Nephron (organoid): ENCODE measurements around the gene PWWP2B.
A peak's percentile ranks its signal among the peaks of the same experiment; 100 is the strongest.

Experiments
- H3K27ac Mint-ChIP-seq, 3 experiments: 2 replicates each; pipeline ENCODE4 v1.8.0; 2020; ENCODE audit warnings: mixed read lengths in 3 of 3, mild to moderate bottlenecking in 2 of 3, moderate library complexity in 1 of 3
- H3K27me3 Mint-ChIP-seq: 2 replicates; pipeline ENCODE4 v1.8.0; 2021; ENCODE audit warnings: low read depth, mild to moderate bottlenecking, moderate library complexity, mixed read lengths
- H3K36me3 Mint-ChIP-seq: 2 replicates; pipeline ENCODE4 v1.8.0; 2020; ENCODE audit warnings: low read depth, mixed read lengths
- H3K4me1 Mint-ChIP-seq: 2 replicates; pipeline ENCODE4 v1.8.0; 2020; ENCODE audit warnings: mixed read lengths
- H3K4me3 Mint-ChIP-seq, 3 experiments: 2 replicates each; pipeline ENCODE4 v1.8.0; 2020; ENCODE audit warnings: mild to moderate bottlenecking in 3 of 3, mixed read lengths in 3 of 3, moderate library complexity in 2 of 3
- H3K9me3 Mint-ChIP-seq: 2 replicates; pipeline ENCODE4 v1.8.0; 2020; ENCODE audit warnings: mixed read lengths
- CTCF ChIP-seq, 3 experiments: fragments of 200-600 bp; sonication (generic); IDR thresholded peaks; one replicate each; pipeline ENCODE4 v1.5.0; 2021; ENCODE audit warnings: antibody characterized with exemption in 3 of 3; ENCODE audit not compliant: unreplicated experiment in 3 of 3

The PWWP2B gene

GRCh38 chr10:132436861-132437410 lies 39.9 kb downstream of the PWWP2B start:
- H3K9me3 Mint-ChIP-seq = no peaks in the 10 kb centered on the region
- TF ChIP-seq CTCF (IDR thresholded peaks at IDR 0.05; ENCODE audit: unreplicated experiment in 3 of 3) = no peak
- no peaks in the 10 kb centered on the region for H3K36me3 Mint-ChIP-seq
- H3K27me3 Mint-ChIP-seq = peaks cover 3% of the 10 kb centered on the region
- H3K4me3 Mint-ChIP-seq = no peak overlapping the region
- no peak overlapping the region for H3K27ac Mint-ChIP-seq
- H3K4me1 Mint-ChIP-seq = peaks cover 14% of the 10 kb centered on the region

- no peaks in the 10 kb centered on the region for H3K9me3 Mint-ChIP-seq
- peaks cover 20% of the 10 kb centered on the region for H3K4me1 Mint-ChIP-seq
- H3K36me3 Mint-ChIP-seq = no peaks in the 10 kb centered on the region
- no peak overlapping the region for H3K4me3 Mint-ChIP-seq
- peaks cover 3% of the 10 kb centered on the region for H3K27me3 Mint-ChIP-seq
- peak overlapping the region in 1 of 3 experiments; percentile 4 for H3K27ac Mint-ChIP-seq
- no peak for TF ChIP-seq CTCF (IDR thresholded peaks at IDR 0.05; ENCODE audit: unreplicated experiment in 3 of 3)
These were observed 40.5 kb downstream of the PWWP2B start for GRCh38 chr10:132437541-132437950.

GRCh38 chr10:132438091-132439024 lies 41.4 kb downstream of the PWWP2B start:
- Mint-ChIP-seq H3K36me3 (no peaks in the 10 kb centered on the region), H3K4me3 (no peak overlapping the region), H3K27ac (peak overlapping the region; percentile 23 to 64 (median 50)), H3K9me3 (no peaks in the 10 kb centered on the region), H3K27me3 (peaks cover 3% of the 10 kb centered on the region), H3K4me1 (peaks cover 20% of the 10 kb centered on the region)
- TF ChIP-seq CTCF (IDR thresholded peaks at IDR 0.05; ENCODE audit: unreplicated experiment in 3 of 3) = no peak

DNA sequence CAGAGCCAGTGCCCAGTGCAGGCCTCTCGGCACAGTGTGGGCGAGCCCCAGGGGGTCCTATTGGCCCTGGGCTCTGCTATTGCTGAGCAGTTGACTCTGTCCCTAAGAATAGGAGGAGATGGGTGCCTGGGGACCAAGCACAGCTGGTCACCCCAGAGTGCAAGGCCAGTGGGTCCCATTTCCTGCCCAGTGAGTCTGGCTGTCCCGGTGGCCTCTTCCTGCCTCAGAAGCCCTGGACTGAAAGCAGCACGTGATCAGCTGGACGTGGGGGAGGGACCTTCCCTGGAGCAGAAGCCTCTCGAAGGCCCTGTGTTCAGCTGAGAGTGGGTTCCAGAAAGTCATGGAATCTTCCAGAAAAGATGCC lies 42.0 kb downstream of the PWWP2B start:
- no peaks in the 10 kb centered on the region for H3K9me3 Mint-ChIP-seq
- H3K36me3 Mint-ChIP-seq = no peaks in the 10 kb centered on the region
- H3K4me1 Mint-ChIP-seq = peaks cover 20% of the 10 kb centered on the region
- no peak for TF ChIP-seq CTCF (IDR thresholded peaks at IDR 0.05; ENCODE audit: unreplicated experiment in 3 of 3)
- peaks cover 3% of the 10 kb centered on the region for H3K27me3 Mint-ChIP-seq
- H3K4me3 Mint-ChIP-seq = no peak overlapping the region
- H3K27ac Mint-ChIP-seq = peak overlapping the region; percentile 23 to 64 (median 50)

DNA sequence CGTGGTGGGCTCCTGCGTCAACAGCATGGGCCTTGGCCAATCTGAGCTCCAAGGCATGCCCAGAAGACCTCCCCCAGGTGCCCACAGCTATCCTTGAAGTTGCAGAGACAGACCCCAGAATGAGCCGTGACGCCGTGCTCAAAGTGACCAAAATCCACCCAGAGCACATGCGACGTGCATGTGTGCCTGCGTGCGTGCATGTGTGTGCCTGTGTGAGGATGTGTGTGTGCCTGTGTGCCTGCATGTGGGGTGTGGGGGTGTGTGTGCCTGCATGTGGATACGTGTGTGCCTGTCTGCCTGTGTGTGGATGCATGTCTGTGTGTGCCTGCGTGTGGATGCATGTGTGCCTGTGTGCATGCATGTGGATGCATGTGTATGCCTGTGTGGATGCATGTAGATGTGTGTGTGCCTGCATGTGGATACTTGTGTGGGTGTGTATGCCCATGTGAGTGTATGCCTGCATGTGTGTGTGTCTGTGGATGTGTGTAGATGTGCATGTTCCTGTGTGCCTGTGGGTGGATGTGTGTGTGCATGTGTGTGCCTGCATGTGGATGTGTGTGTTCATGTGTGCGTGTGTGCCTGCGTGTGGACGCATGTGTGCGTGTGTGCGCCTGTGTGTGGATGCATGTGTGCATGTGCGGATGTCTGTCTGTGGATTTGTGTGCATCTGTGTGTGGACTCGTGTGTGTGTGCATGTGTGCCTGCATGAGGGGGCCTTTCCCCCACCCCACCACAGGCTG lies 42.6 kb downstream of the PWWP2B start:
- peaks cover 20% of the 10 kb centered on the region for H3K4me1 Mint-ChIP-seq
- TF ChIP-seq CTCF (IDR thresholded peaks at IDR 0.05; ENCODE audit: unreplicated experiment in 3 of 3) = no peak
- no peaks in the 10 kb centered on the region for H3K36me3 Mint-ChIP-seq
- peaks cover 3% of the 10 kb centered on the region for H3K27me3 Mint-ChIP-seq
- H3K27ac Mint-ChIP-seq = peak overlapping the region; percentile 23 to 64 (median 50)
- no peaks in the 10 kb centered on the region for H3K9me3 Mint-ChIP-seq
- H3K4me3 Mint-ChIP-seq = no peak overlapping the region
